ENCODE results near the gene ZNF384.

The ZNF384 gene

DNA sequence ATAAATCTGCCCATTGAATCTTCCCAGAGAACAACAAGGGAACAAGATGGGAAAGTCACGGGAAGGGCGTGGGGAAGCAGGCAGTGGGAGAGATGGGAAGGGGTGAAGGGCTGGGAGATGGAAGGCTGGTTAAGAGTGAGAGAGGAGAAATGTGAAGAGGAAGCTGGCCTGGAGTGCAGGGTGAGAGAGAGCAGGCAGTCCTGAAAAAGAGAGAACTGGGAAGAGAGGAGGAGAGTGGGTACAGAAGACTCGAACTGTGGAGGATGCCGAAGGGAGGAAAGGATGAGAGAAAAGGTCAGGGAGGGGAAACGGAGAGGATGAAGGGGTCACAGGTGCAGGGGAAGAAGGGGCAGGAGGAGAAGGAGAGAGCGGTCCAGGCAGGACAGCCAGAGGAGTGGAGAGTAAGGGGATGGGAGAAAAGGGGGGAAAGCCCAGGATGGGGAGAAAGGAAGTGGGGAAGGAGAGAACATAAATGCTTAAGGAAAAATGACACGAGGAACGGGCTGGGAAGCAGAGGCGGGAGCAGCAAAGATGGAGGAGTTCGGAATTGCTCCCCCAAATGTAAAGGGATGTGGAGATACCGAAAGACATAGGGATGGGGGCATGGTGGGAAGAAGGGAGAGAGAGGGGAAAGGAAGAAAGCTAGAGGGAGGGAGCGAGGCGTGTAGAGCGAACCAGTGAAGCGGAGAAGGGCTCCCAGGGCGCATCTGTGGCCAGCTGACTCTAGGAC, 10.2 kb upstream of the ZNF384 start:
- no peak for DNase-seq (ENCODE audit: low spot score)

DNA sequence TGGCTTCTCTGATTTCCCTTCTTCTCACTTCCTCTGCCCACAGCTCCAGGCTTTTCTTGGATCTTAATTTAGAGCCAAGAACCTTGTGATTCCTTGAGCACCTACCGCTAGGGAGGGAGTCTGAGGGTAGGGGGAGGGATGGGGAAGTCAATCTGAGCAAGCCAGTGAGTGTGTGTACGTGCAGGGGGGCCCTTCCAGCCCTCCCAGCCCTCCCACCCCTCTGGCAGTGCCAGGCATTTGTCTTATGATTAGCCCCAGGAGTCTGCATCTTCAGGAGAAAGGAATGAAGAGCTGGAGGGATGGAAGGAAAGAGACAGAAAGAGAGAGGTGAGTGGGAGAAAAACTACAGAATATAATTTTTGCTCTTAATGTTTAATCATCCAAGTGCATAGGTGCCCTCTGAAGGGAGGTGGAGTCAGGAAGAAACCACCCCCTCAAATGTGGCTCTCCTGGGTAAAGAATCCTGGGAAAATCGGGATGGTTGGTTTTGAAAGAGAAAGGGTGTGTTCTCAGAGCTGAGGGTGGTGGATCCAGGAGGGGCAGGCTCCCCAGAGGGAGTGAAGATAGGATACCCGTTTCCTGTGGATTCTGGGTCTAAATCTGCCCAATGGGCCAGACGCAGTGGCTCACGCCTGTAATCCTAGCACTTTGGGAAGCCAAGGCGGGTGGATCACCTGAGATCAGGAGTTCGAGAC, 9.3 kb upstream of the ZNF384 start:
- DNase-seq (ENCODE audit: low spot score) = no peak

DNA sequence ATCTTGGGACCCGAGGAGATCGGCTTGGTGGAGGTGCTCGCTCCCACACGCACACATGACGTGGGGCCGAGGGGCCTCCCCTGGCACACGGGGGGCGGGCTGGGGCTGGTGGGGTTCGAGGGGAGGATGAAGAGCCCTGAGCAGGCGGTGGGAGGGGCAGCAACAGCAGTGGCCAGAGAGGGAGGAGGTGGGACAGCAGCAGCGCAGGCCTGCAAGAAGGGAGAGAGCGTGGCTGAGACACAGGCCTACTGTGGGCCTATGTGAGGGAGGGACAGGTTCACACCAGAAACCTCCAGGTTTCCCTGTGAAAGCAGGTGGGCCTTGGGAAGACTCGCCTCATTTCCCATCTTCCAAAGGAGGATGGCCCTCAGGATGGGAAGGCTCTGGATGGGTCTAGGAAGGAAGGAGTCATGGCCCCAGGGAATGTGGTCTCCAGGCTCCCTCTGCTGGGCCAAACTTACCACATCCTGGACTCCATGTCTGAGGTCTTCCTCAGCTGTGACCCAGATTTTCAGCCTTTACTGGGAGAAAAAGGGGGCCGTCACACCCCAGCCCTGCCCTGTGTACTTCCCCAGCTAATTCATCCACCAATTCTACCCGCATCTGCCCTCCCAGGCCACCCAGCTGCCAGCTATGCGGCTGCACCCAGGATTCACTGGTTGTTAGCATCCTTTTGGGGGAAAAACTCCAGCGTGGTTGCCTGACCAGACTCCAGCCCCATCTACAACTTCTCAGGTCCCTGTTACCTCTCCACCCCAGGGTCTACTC, 8.6 kb upstream of the ZNF384 start:
- peak; percentile 88 for DNase-seq (ENCODE audit: low spot score)

DNA sequence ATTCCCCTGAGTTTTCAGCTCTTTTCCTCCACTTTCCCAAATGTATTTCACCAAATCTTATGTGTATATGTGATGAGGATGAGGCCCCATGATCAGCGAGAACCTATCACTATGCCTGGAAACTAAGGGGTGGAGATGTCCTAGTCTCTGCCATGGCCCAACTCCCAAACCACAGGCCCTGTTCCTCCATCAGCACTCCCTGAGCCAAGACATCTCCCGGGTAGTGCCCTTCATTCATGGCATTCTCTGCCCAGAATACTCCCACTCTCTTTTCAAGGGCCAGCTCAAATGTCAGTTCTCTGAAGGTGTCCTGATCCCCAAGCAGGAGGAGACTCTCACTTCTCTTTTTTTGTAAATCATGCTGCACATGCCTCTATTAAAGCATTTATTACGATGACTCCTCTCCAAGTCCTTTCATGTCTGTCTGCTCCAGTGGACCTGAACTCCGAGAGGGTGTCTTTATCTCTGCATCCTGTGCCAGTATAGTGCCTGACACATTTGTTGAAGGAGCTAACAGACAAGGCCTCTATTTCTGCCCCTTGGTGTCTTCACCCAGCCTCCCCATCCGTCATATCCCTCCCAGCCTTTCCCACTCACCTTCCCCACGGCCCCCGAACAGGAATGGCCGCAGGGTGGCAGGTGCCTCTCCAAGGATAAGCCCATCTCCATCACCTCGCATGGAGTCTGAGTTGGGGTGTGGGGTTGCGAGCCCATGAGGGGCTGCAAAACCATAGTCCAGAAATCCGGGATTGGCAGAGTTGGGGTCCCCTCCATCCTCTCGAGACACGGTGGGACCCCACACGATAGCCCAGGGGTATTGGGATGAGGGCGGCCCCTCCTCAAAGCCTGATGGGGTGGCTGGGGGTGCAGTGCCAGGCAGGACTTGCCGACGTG, 7.8 kb upstream of the ZNF384 start:
- DNase-seq (ENCODE audit: low spot score) = no peak

DNA sequence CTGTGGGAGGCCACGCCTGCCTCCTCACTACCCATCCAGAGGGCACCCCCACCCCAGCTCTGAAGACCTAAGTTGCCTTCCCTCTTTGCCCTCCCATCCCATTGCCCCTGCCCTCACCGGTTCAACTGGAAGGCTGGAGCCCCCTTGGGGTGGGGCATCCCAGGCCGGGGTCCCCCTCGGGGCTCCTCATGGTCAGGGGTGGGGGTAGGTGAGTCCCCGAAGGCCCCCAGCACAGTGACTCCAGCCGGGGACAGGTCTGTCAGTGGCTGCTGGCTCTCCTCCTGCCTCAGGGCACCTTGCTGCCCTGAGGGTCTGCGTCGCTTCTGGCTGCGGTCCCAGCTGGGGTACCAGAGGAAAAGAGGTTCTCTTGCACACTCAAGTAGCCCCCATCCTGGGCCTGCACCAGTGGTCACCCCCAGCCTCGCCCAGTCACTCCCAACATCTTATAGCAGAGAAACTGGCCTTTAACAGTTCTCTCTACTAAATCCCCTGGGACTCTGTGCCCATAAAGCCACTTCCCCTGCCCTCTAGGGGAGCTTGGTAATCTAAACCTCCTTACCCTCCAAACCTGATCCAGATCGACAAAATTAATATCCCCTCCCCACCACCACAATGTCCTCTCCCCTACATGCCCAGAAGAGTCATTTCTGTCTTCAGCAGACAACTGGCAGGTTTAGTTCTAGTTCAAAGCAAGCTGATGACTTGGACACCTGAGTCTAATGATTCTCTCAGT, 6.3 kb upstream of the ZNF384 start:
- no peak for DNase-seq (ENCODE audit: low spot score)

DNA sequence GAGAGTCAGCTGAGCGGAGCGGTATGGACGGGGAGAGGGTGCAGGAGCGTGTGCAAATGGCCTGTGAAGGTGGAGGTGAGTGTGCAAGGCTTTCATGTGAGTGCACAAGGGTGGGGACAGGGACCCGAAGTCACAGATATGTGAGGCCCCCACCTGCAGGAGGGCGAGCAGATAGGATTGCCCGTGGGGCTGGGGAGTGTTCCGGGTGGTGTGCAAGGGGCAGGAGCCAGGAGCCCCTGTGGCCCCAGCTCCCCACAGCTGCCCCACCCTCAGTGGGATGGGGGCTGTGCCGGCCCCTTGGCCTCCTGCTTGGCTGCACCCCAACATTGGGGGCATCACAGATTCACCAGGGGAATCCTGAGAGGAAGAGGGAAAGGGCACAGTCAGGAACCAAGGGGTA, 5.5 kb upstream of the ZNF384 start:
- no peak for DNase-seq (ENCODE audit: low spot score)

DNA sequence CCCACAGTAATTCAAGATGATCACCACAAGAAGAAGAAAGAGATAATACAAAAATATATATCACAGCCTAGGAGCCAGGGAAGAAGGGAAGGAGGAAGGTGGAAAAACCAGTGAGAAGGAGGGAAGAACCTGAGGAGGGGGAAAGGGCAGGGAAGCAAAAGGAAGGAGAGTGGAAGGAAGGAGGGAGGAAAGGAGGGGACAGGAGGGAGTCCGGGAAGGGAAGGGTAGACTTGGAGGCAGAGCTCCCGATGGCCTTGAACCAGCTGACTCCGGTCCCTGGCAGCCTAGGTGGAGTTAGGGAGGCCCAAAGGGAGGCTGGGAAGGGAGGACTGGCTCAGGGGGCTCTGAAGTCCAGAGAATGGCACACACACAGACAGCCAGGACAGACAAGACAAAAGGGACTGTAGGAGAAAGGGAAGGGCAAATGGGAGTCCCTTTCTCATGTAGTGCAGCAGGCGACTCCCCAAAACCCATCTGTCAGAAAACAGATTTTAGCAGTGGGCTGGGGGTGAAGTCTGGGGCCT, 4.7 kb upstream of the ZNF384 start:
- DNase-seq (ENCODE audit: low spot score) = no peak

DNA sequence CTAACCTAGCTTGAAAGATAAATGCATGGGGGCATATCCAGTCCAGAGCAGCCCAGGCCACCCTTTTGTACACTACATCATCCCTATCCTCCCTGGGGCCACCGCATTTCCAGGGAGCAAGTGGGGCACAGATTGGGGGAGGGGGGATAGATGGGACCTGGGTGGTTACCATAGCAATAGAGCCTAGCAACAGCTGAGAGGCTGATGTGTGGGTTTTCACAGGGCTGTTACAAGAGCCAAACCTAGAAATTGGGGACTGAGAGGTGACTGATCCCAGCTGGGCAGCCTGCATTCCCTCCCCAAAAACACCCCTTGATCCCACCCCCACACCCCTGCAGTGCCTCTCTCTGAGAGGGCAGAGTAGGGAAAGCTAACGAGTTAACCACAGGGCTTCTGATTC, 3.7 kb upstream of the ZNF384 start:
- no peak for DNase-seq (ENCODE audit: low spot score)

DNA sequence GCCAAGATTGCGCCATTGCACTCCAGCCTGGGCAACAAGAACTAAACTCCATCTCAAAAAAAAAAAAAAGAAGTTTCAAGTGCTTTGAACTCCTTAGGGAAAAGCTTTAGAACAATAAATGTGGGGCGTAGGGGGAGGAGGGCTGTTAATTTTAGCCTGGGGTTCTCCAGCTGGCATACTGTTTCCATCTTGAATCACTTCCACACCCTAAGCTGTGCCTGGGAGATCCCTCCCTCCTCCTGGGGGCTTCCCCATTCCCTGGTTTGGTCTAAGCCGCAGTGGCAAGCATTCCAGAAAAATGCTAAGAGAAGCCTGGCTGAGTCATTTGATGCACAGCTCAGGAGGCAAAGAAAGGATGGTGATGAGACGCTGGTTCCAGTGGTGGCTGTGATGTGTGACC, 2.3 kb upstream of the ZNF384 start:
- peak; percentile 44 for DNase-seq (ENCODE audit: low spot score)

DNA sequence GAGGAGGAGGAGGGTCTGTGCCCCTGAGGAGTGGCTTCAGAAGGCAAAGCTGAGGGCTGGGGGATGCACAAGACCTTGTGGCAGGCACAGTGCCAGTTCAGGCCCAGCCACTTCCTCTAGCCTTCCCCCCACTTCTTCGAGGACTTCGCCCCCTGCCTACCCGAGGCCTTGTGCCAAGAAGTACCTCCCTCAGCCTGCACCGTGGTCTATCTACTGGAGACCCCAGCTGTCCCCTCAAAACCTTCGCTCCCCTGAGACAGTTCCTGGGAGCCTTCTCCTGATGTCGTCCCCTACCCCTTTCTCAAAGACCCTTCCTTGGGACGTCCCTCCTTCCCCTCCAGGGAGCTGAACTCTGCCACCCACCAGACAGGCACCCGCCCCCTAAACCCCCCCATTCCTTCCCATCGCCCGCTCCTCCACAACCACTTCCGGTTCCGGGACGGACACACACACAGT, 604 bp downstream of the ZNF384 start:
- DNase-seq (ENCODE audit: low spot score) = no peak

DNA sequence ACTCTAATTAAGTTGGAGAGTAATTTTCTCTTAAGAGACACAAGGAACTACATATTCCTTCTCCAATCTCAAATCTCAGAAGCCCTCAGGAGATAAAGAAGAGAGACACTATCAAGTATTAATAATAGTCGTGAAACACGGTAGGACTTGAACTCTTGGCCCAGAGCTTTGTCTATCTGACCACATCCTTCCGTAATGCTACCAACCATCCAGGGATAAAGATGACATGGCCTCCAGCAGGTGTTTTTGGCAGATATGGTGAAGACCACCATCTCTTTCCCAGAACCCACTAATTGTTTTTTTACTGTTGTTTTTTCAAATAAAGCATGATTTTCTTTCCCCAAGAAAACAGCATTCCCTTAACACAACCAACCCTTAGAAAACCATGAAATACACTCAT, 3.4 kb downstream of the ZNF384 start:
- DNase-seq (ENCODE audit: low spot score) = no peak

DNA sequence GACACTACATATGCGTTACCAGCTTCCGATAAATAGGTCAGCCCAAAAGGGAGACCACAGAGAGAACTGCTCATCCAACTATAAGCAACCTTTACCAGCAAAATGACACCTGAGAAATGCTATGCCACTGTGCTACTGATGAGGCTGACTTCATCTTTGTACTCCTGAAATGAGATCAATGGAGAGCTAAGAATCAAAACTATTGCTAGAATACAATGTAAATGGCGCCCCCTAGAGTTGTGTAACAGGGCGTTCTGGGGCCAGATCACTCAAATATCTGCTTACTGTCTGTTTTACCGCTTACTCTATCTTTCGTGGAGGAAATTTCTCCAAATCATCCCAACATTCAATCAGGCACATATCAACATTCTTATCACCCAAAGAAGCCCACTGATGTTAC, 4.6 kb downstream of the ZNF384 start:
- DNase-seq (ENCODE audit: low spot score) = no peak

DNA sequence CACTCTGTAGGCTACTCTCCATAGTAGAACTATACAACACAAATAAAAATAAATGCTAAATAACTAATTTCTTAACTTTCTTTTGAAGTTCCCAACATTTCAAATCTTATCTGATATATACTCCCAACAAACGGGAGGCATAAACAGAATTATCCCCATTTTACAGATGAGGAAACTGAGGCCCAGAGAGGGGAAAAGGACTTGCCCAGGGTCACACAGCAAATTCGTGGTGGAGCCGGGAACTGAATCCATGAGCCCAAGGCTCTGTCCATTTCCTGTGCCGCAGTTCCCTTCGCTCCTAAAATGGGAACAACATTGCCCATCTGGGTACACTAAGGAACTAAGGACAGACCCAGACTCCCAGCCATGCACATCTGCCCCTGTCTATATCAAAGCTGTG, 12.2 kb downstream of the ZNF384 start:
- no peak for DNase-seq (ENCODE audit: low spot score)

DNA sequence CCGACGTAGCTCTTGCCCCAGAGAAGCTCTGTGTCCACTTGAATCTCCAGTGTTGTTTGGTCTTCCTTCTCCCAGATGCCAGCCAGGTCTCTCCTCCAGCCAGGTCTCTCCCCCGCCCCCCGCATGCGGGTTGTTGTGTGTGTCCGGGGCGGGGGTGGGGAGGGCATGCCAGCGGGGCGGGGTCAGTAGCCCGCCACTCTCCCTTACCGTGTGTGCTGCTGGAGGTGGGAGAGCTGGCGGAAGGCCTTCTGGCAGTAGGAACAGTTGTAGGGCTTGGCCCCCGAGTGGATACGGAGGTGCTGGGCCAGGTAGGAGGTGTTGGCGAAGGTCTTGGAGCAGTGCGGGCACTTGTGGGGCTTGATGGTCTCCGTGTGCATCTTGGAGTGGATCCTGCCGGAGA, 17.0 kb downstream of the ZNF384 start:
- no peak for DNase-seq (ENCODE audit: low spot score)

DNA sequence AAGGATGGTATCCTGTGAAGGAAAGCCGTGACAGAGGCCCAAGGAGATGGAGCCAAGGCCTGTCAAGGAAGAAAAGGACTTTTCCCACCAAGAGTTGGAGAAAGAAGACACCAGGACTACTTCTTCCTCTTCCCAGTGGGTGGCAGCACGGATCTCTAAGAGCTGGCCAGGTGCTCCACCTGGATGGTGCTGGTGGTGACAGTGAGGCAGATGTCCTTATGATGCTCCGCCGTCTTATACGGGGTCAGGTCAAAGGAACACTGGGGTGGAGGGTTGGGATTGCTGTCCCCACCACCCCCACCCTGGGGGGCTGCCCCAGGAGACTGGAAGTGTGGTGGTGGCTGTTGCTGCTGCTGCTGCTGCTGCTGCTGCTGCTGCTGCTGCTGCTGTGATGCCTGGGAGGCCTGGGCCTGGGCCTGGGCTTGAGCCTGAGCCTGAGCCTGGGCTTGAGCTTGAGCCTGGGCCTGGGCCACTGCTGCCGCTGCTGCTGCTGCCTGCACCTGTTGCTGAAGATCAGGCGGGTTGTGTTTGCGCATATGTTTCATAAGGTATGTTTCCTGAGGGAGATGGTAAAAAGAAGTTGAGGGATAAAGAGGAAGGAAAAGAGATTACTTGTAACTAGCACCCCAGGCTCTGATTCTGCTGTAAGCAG, 21.5 kb downstream of the ZNF384 start:
- DNase-seq (ENCODE audit: low spot score) = no peak

DNA sequence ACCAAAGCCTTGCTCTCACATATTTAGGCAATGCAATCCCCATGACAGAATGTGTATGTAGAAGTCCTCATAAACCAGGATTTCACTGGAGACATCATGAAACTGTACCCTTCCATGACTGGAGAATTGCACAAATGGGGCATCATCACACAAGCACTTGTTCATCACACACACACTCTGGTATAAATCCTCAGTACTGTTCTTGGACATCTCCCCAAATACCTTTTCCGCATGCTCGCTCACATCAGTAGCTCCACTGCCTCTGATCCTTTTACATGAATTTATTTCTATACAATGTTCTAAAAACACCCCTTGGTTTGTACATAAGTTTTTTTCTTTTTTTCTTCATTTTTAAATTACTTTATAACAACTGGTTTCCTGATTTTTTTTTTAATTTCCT, 23.0 kb downstream of the ZNF384 start:
- no peak for DNase-seq (ENCODE audit: low spot score)

DNA sequence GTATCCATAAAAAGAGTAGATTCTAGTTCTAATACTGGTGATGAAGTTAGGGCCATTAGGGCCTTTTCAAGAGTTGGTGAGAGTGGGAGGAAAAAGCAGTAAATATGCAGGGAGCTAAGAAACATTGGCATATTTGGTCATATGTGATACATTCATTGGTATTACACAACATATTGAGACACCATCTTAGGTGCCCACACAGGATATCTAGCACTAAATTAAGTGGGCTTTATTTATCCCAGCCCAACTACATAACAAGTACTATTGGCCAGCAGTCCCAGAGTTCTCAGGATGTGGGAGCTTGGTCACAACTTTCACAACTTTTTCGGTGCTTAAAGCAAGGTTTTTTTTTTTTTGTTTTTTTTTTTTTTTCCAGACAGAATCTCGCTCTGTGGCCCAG, 24.3 kb downstream of the ZNF384 start:
- DNase-seq (ENCODE audit: low spot score) = no peak

DNA sequence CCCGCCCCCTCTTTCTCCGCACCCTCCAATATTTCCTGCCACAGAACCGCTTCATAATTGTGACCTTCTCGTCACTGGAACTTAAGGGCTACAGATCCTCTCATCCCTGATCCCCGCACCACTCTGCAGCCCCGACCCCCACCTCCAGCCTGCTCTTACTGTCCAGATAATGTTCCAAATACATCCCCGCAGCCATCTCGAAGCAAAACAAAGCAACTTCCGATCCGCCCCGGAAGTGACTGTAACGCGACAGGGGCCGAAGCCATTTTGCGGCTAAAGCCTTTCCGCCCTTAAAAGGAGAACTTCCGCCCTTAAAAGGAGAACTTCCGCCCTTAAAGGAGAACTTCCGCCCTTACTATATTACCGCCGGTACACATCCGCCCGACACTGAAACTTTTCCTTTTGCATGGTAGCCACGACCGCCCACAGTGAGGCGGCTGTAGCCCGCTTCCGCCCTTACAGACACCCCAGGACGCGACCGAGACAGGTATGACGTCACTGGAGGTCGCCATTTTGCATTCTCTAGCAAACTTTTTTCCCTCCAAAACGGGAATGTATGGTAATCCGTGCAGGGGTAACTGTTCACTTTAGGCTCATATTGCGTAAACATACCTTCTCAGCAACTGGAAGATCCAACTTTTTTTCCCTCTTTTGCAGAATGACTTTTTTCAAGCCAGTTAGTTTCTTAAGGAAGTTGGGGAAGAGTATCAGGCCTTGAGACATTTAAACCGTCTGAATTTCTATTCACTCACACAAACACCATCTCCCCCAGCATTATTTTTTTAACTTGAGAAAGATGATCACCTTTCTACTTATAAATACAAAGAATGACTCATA, 26.1 kb downstream of the ZNF384 start, which contains the start of gene ING4:
ING4 (minus strand) TSS at position 214 of the 837 bp plus-strand sequence; CDS start at position 196, 18 bp downstream.
- peak; percentile 99 for DNase-seq (ENCODE audit: low spot score)

DNA sequence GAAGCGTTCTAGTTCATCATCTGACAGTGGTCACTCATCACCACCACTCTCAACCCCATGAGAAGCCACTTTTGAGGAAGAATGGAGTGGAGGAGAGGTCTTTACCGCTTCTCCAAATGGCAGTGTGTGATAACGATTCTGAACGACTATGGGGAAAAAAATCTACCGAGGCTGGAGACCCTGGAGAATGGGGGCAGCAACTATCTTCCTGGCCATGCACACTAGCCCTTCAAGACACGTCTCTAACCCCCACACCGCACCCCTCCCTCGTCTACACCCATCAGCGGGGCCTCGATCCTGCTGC, 26.6 kb downstream of the ZNF384 start:
- peak; percentile 63 for DNase-seq (ENCODE audit: low spot score)

DNA sequence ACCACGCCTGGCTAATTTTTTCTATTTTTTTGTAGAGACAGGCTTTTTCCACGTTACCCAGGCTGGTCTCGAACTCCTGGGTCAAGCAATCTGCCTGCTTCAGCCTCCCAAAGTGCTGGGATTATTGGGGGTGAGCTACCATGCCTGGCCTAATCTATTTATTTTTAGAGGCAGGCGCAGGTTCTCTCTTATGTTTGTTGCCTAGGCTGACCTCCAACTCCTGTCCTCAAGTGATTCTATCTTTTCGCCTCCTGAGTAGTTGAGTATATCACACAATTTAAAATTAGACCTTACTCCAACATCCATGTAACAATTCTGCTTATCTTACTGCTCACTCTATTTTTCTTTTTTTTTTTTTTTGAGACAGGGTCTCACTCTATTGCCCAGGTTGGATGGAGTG, 35.2 kb downstream of the ZNF384 start:
- DNase-seq (ENCODE audit: low spot score) = no peak

Measured in AG08395 (cell line).